CD4-positive, alpha-beta memory T cell (primary cell): Measurements from ENCODE around the gene RIN2. TPM values are rescaled to one million over a fixed set of nuclear protein-coding genes. Genes with fewer than 3 reads are reported as not detected.

Source experiments
- CTCF ChIA-PET: fragments of 350-600 bp; sonication (Branson Sonifier 250); formaldehyde crosslinking; loops from one replicate; lab custom pipeline; 2021; ENCODE audit warnings: inconsistent platforms; ENCODE audit not compliant: partially characterized antibody; lab: Charles Lee
- POLR2A ChIA-PET: fragments of 350-600 bp; sonication (Branson Sonifier 250); formaldehyde crosslinking; loops from one replicate; lab custom pipeline; 2021; ENCODE audit not compliant: partially characterized antibody; lab: Charles Lee
- DNase-seq, 5 donors: peaks; one replicate each; pipeline versions ENCODE4 v3.0.0 to v3.0.0-alpha.2; 2020 to 2022; ENCODE audit warnings: mixed read lengths in 1 of 5
- H3K27ac ChIP-seq: one replicate; pipeline ENCODE4 v1.7.0; 2013; ENCODE audit warnings: low read depth, low read length
- H3K27me3 ChIP-seq: 2 replicates; pipeline ENCODE4 v1.7.0; 2013; ENCODE audit warnings: mild to moderate bottlenecking, low read length, moderate library complexity; ENCODE audit not compliant: insufficient read depth
- H3K36me3 ChIP-seq: 2 replicates; pipeline ENCODE4 v1.7.0; 2013; ENCODE audit warnings: mild to moderate bottlenecking, low read length, moderate library complexity; ENCODE audit not compliant: insufficient read depth
- H3K4me1 ChIP-seq: 2 replicates; pipeline ENCODE4 v1.7.0; 2013; ENCODE audit warnings: mild to moderate bottlenecking, low read length, moderate library complexity; ENCODE audit not compliant: insufficient read depth
- H3K4me3 ChIP-seq, 2 donors: one replicate each; pipeline ENCODE4 v1.7.0; 2013; ENCODE audit warnings: low read length in 2 of 2, mild to moderate bottlenecking in 1 of 2
- H3K9me3 ChIP-seq, 2 donors: one replicate each; pipeline ENCODE4 v1.7.0; 2013; ENCODE audit warnings: low read length in 2 of 2, control low read depth in 1 of 2; ENCODE audit not compliant: control insufficient read depth in 1 of 2
- H3K27ac Mint-ChIP-seq, 7 donors: one replicate each; pipeline ENCODE4 v1.8.0; 2020 to 2021; ENCODE audit warnings: mixed read lengths in 7 of 7, mild to moderate bottlenecking in 6 of 7, inconsistent platforms in 3 of 7, moderate library complexity in 3 of 7
- H3K27me3 Mint-ChIP-seq, 2 donors: one replicate each; pipeline ENCODE4 v1.8.0; 2020 to 2021; ENCODE audit warnings: mixed read lengths in 2 of 2
- H3K36me3 Mint-ChIP-seq, 2 donors: one replicate each; pipeline ENCODE4 v1.8.0; 2020 to 2021; ENCODE audit warnings: mixed read lengths in 2 of 2, inconsistent platforms in 1 of 2, mild to moderate bottlenecking in 1 of 2
- H3K4me1 Mint-ChIP-seq, 4 donors: one replicate each; pipeline ENCODE4 v1.8.0; 2020 to 2021; ENCODE audit warnings: mixed read lengths in 4 of 4, mild to moderate bottlenecking in 1 of 4
- H3K4me3 Mint-ChIP-seq, 8 donors: one replicate each; pipeline ENCODE4 v1.8.0; 2020 to 2021; ENCODE audit warnings: mixed read lengths in 8 of 8, mild to moderate bottlenecking in 7 of 8, moderate library complexity in 6 of 8, inconsistent platforms in 3 of 8
- H3K9me3 Mint-ChIP-seq, 8 donors: one replicate each; pipeline ENCODE4 v1.8.0; 2020 to 2021; ENCODE audit warnings: mixed read lengths in 8 of 8, mild to moderate bottlenecking in 5 of 8, inconsistent platforms in 3 of 8, moderate library complexity in 1 of 8
- intact Hi-C: fragments of 100-400 bp; cut with micrococcal nuclease; formaldehyde crosslinking; loops from one replicate; pipeline ENCODE4 v1.15.1; 2023
- polyA plus RNA-seq, 2 donors: library from polyadenylated mRNA; unstranded; fragments of 300-500 nt; fragmentation: Illumina TruSeq; gene quantifications; one replicate each; pipeline ENCODE4 v1.2.3, GENCODE V29; 2021
- total RNA-seq, 2 experiments: library from RNA; stranded (reverse); gene quantifications; one replicate each; pipeline ENCODE4 v1.2.3, GENCODE V29; 2021

Gene RIN2
- total and polyA plus RNA-seq, 4 experiments from 2014 or later = 0.72 to 0.73 TPM; not detected in 2

GRCh38 chr20:19725814-19726525 is 32.1 kb upstream of the RIN2 start:
- no peak overlapping the region for H3K4me3 Mint-ChIP-seq
- Histone ChIP-seq H3K27ac (no peak overlapping the region), H3K36me3 (no peaks in the 10 kb centered on the region), H3K4me3 (no peak overlapping the region), H3K27me3 (no peaks in the 10 kb centered on the region), H3K4me1 (no peaks in the 10 kb centered on the region), H3K9me3 (no peaks in the 10 kb centered on the region)
- H3K36me3 Mint-ChIP-seq = no peaks in the 10 kb centered on the region
- intact Hi-C loops = no loop called here
- CTCF ChIA-PET = no interaction called here
- H3K27ac Mint-ChIP-seq = no peak overlapping the region
- POLR2A ChIA-PET = no interaction called here
- H3K9me3 Mint-ChIP-seq = no peaks in the 10 kb centered on the region
- no peak for DNase-seq
- peaks cover 2 to 3% of the 10 kb centered on the region in 2 donors for H3K27me3 Mint-ChIP-seq
- no peaks in the 10 kb centered on the region for H3K4me1 Mint-ChIP-seq

- no peak for DNase-seq
- H3K4me3 ChIP-seq = no peak overlapping the region
- no peaks in the 10 kb centered on the region for H3K9me3 Mint-ChIP-seq
- no peaks in the 10 kb centered on the region for H3K36me3 ChIP-seq
- CTCF ChIA-PET = no interaction called here
- no peaks in the 10 kb centered on the region for H3K27me3 ChIP-seq
- intact Hi-C loops = no loop called here
- peaks cover 2 to 3% of the 10 kb centered on the region in 2 donors for H3K27me3 Mint-ChIP-seq
- POLR2A ChIA-PET = no interaction called here
- H3K4me3 Mint-ChIP-seq = no peak overlapping the region
- H3K4me1 Mint-ChIP-seq = no peaks in the 10 kb centered on the region
- H3K9me3 ChIP-seq = no peaks in the 10 kb centered on the region
- no peaks in the 10 kb centered on the region for H3K4me1 ChIP-seq
- H3K27ac Mint-ChIP-seq = no peak overlapping the region
- H3K27ac ChIP-seq = no peak overlapping the region
- no peaks in the 10 kb centered on the region for H3K36me3 Mint-ChIP-seq
These were observed 30.7 kb upstream of the RIN2 start for GRCh38 chr20:19727251-19727847.

- H3K9me3 ChIP-seq = no peaks in the 10 kb centered on the region
- Mint-ChIP-seq H3K4me3 (no peak overlapping the region), H3K27ac (no peak overlapping the region), H3K9me3 (no peaks in the 10 kb centered on the region), H3K36me3 (no peaks in the 10 kb centered on the region), H3K4me1 (no peaks in the 10 kb centered on the region), H3K27me3 (peaks cover 0 to 3% of the 10 kb centered on the region in 2 donors)
- no peaks in the 10 kb centered on the region for H3K36me3 ChIP-seq
- no peaks in the 10 kb centered on the region for H3K27me3 ChIP-seq
- H3K4me3 ChIP-seq = no peak overlapping the region
- intact Hi-C loops = no loop called here
- CTCF ChIA-PET = no interaction called here
- no peak overlapping the region for H3K27ac ChIP-seq
- no peaks in the 10 kb centered on the region for H3K4me1 ChIP-seq
- DNase-seq = no peak
- POLR2A ChIA-PET = no interaction called here
These were observed 28.4 kb upstream of the RIN2 start for GRCh38 chr20:19729672-19730071.

GRCh38 chr20:19730706-19731105 is 27.4 kb upstream of the RIN2 start:
- ChIA-PET CTCF (no interaction called here), POLR2A (no interaction called here)
- intact Hi-C loops = no loop called here
- DNase-seq = no peak
- H3K4me1 ChIP-seq = no peaks in the 10 kb centered on the region
- peaks cover 0 to 3% of the 10 kb centered on the region in 2 donors for H3K27me3 Mint-ChIP-seq
- H3K9me3 Mint-ChIP-seq = no peaks in the 10 kb centered on the region
- no peaks in the 10 kb centered on the region for H3K36me3 ChIP-seq
- no peaks in the 10 kb centered on the region for H3K9me3 ChIP-seq
- no peak overlapping the region for H3K4me3 Mint-ChIP-seq
- H3K27ac ChIP-seq = no peak overlapping the region
- H3K4me1 Mint-ChIP-seq = no peaks in the 10 kb centered on the region
- no peaks in the 10 kb centered on the region for H3K27me3 ChIP-seq
- H3K4me3 ChIP-seq = no peak overlapping the region
- H3K36me3 Mint-ChIP-seq = no peaks in the 10 kb centered on the region
- H3K27ac Mint-ChIP-seq = no peak overlapping the region

- peaks cover 0 to 3% of the 10 kb centered on the region in 2 donors for H3K27me3 Mint-ChIP-seq
- intact Hi-C loops = no loop called here
- H3K9me3 ChIP-seq = no peaks in the 10 kb centered on the region
- H3K36me3 ChIP-seq = no peaks in the 10 kb centered on the region
- no peaks in the 10 kb centered on the region for H3K4me1 Mint-ChIP-seq
- no peak overlapping the region for H3K27ac ChIP-seq
- H3K36me3 Mint-ChIP-seq = no peaks in the 10 kb centered on the region
- no peak overlapping the region for H3K4me3 ChIP-seq
- ChIA-PET CTCF (no interaction called here), POLR2A (no interaction called here)
- no peak for DNase-seq
- no peak overlapping the region for H3K27ac Mint-ChIP-seq
- no peaks in the 10 kb centered on the region for H3K9me3 Mint-ChIP-seq
- no peaks in the 10 kb centered on the region for H3K4me1 ChIP-seq
- no peaks in the 10 kb centered on the region for H3K27me3 ChIP-seq
- no peak overlapping the region for H3K4me3 Mint-ChIP-seq
These were observed 23.2 kb upstream of the RIN2 start for GRCh38 chr20:19734811-19735210.

GRCh38 chr20:19735446-19735845 is 22.6 kb upstream of the RIN2 start:
- Histone ChIP-seq H3K27ac (no peak overlapping the region), H3K4me3 (no peak overlapping the region), H3K27me3 (no peaks in the 10 kb centered on the region), H3K4me1 (no peaks in the 10 kb centered on the region), H3K9me3 (no peaks in the 10 kb centered on the region), H3K36me3 (no peaks in the 10 kb centered on the region)
- no peaks in the 10 kb centered on the region for H3K9me3 Mint-ChIP-seq
- H3K36me3 Mint-ChIP-seq = no peaks in the 10 kb centered on the region
- no peak for DNase-seq
- no peak overlapping the region for H3K27ac Mint-ChIP-seq
- H3K4me1 Mint-ChIP-seq = no peaks in the 10 kb centered on the region
- no peak overlapping the region for H3K4me3 Mint-ChIP-seq
- H3K27me3 Mint-ChIP-seq = peaks cover 0 to 3% of the 10 kb centered on the region in 2 donors
- ChIA-PET CTCF (no interaction called here), POLR2A (no interaction called here)
- intact Hi-C loops = no loop called here

GRCh38 chr20:19737025-19737424 is 21.0 kb upstream of the RIN2 start:
- Histone ChIP-seq H3K9me3 (no peaks in the 10 kb centered on the region), H3K27ac (no peak overlapping the region), H3K36me3 (no peaks in the 10 kb centered on the region), H3K4me1 (no peaks in the 10 kb centered on the region), H3K27me3 (no peaks in the 10 kb centered on the region), H3K4me3 (no peak overlapping the region)
- no peak for DNase-seq
- no peaks in the 10 kb centered on the region for H3K9me3 Mint-ChIP-seq
- H3K27me3 Mint-ChIP-seq = peaks cover 5% of the 10 kb centered on the region in 2 donors
- H3K4me3 Mint-ChIP-seq = no peak overlapping the region
- H3K27ac Mint-ChIP-seq = no peak overlapping the region
- ChIA-PET CTCF (no interaction called here), POLR2A (no interaction called here)
- H3K4me1 Mint-ChIP-seq = no peaks in the 10 kb centered on the region
- intact Hi-C loops = no loop called here
- H3K36me3 Mint-ChIP-seq = no peaks in the 10 kb centered on the region
